Tibial artery (tissue), 4 donors: ENCODE results near the gene IGFBP2.

Source experiments
- DNase-seq, 2 donors: peaks; one replicate each; pipeline ENCODE4 v3.0.0-alpha.2; 2019
- H3K27ac ChIP-seq, 2 donors: fragments of 200-600 bp; sonication (generic) in 1 of 2; 1 replicate in 1 of 2; 2 replicates in 1 of 2; pipeline ENCODE4 v1.5.1; 2018 to 2019; ENCODE audit warnings: mild to moderate bottlenecking in 1 of 2
- H3K27me3 ChIP-seq, 2 donors: fragments of 200-600 bp; sonication (generic) in 1 of 2; one replicate each; pipeline versions ENCODE4 v1.5.1 to v1.6.0; 2016 to 2019
- H3K36me3 ChIP-seq, 3 donors: fragments of 200-600 bp; sonication (generic) in 2 of 3; one replicate each; pipeline ENCODE4 v1.5.1; 2016 to 2019; ENCODE audit warnings: mild to moderate bottlenecking in 2 of 3
- H3K4me1 ChIP-seq, 4 donors: fragments of 200-600 bp; sonication (generic) in 2 of 4; 1 replicate in 3 of 4; 2 replicates in 1 of 4; pipeline ENCODE4 v1.5.1; 2016 to 2019
- H3K4me3 ChIP-seq, 2 donors: fragments of 200-600 bp; sonication (generic) in 1 of 2; 1 replicate in 1 of 2; 2 replicates in 1 of 2; pipeline ENCODE4 v1.5.1; 2018 to 2019; ENCODE audit warnings: mild to moderate bottlenecking in 2 of 2
- H3K9me3 ChIP-seq, 3 donors: fragments of 200-600 bp; sonication (generic) in 1 of 3; one replicate each; pipeline ENCODE4 v1.5.1; 2016 to 2019
- CTCF ChIP-seq, 2 experiments: fragments of 200-600 bp in 1 of 2; fragments of 450-650 bp in 1 of 2; IDR thresholded peaks; one replicate each; pipeline ENCODE4 v1.5.1; 2017 to 2019; ENCODE audit warnings: antibody characterized with exemption in 2 of 2, mild to moderate bottlenecking in 1 of 2, moderate library complexity in 1 of 2
- intact Hi-C: fragments of 100-400 bp; cut with DNase I; formaldehyde crosslinking; loops from one replicate; pipeline ENCODE4 v1.15.0; 2023; ENCODE audit warnings: low total_unique reads

The IGFBP2 gene

GRCh38 chr2:216665717-216666116 is 32.5 kb downstream of the IGFBP2 start:
- peaks cover 0 to 29% (median 16%) of the 10 kb centered on the region in 4 donors for H3K4me1 ChIP-seq
- intact Hi-C loops = loop anchor here (2.0 kb wide), 1 partner anchor 145 kb away; no protein-coding TSS in a partner anchor
- TF ChIP-seq CTCF (IDR thresholded peaks at IDR 0.05) = no peak
- peaks cover 8 to 34% (median 30%) of the 10 kb centered on the region in 3 donors for H3K36me3 ChIP-seq
- no peak for DNase-seq
- H3K27me3 ChIP-seq = no peaks in the 10 kb centered on the region
- H3K27ac ChIP-seq = peak overlapping the region in 1 of 2 donors; percentile 43
- H3K4me3 ChIP-seq = no peak overlapping the region
- no peaks in the 10 kb centered on the region for H3K9me3 ChIP-seq

DNA sequence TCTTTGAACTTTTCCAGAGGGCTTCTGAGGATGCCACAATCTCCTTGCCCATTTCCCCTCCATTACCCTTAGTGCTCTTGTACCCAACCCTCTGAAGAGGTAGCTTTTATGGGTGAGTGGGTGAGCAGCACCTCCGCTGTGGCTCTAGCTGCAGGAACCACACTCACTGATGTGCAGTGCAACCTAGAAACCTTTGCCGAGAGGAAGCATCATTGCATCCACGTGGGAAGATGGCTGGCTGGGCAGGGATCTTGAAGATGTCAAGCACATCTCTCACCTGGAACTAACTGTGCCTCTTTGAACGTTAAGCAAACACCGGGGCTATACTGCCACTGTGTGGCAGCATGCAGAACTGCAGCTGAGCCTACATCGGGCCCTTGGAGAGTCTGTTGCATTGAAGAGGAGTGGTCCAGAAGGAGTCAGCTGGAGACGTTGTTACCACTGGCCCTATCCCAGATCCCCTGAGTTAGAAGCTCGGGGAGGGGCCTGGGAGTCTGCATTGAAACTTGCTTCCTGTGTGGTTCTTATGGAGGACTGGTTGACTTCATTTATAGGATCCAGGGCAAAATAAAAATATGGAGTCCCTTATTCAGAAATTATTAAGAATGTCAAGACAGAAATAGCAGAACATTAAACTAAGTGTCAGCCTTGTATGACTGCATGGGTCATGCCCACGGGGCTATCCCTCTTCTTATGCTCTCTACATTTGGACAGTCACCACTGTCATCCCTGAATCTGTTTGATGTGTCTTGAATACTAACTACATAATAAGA is 33.4 kb downstream of the IGFBP2 start:
- H3K9me3 ChIP-seq = no peaks in the 10 kb centered on the region
- TF ChIP-seq CTCF (IDR thresholded peaks at IDR 0.05) = peak; percentile 96 to 98
- H3K27me3 ChIP-seq = no peaks in the 10 kb centered on the region
- peaks cover 0 to 30% (median 20%) of the 10 kb centered on the region in 4 donors for H3K4me1 ChIP-seq
- H3K36me3 ChIP-seq = peaks cover 8 to 26% (median 24%) of the 10 kb centered on the region in 3 donors
- peak overlapping the region in 1 of 2 donors; percentile 43 for H3K27ac ChIP-seq
- peak in 1 of 2 donors; percentile 69 for DNase-seq
- H3K4me3 ChIP-seq = no peak overlapping the region
- intact Hi-C loops = no loop called here

DNA sequence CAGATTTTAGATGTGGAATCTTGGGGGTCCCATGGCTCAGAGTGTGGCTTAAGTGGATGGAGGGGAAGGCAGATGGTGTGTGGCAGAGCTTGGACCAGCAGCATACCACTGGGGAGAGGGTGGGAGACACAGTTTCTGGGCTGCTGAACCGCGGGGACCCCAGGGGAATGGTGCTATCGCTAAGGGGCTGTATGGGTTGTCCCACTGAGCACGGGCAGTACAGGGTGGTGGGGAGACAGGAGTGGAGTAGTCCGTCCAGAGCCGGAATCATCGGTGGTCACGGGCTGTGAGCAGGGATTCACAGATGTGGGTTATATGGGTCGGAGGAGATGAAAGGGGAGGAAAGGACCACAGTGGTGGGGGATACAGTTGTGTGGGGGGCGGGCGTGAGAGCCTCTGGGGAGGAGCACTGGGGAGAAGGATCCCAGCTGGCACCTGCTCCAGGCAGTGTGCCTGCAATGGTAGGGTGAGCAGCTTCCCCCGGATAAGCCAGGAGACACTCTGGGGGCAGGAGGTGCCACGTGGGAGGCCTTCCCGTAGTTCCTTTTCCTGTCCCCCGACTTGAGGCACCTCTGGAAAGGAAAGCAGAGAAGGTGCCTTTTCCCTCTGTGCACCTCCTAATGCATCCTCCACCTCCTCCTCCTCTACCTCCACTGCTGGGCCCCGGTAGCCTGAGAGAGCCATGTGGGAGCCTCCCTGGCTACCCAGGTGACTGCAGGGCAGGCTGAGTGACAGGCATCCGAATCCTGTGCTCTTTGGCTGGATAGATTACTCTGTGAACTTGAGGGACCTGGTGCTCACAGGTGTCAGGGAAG is 37.3 kb downstream of the IGFBP2 start:
- Histone ChIP-seq H3K9me3 (no peaks in the 10 kb centered on the region), H3K4me3 (no peak overlapping the region), H3K36me3 (peaks cover 17 to 24% (median 22%) of the 10 kb centered on the region in 3 donors), H3K27ac (peak overlapping the region; percentile 54 to 65), H3K4me1 (peaks cover 0 to 18% (median 12%) of the 10 kb centered on the region in 4 donors), H3K27me3 (no peaks in the 10 kb centered on the region)
- no peak for TF ChIP-seq CTCF (IDR thresholded peaks at IDR 0.05)
- DNase-seq = no peak
- intact Hi-C loops = no loop called here

DNA sequence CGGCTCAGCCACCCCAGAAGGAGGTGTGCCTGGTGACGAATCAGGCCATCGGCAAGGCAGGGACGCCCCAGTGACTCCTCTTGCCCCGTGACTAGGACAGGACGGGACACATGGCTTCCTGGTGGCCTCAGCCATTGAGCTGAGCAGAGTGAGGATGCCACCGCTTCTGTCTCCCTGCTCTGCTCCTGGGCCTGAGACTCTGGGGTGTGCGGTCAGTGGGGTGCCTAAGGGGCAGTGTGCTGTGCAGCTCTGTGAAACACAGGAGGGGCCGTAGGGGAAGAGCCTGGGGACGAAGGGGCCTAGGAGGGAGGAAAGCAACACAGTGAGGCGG is 37.8 kb downstream of the IGFBP2 start:
- H3K4me3 ChIP-seq = no peak overlapping the region
- peaks cover 20 to 29% (median 28%) of the 10 kb centered on the region in 3 donors for H3K36me3 ChIP-seq
- H3K27me3 ChIP-seq = no peaks in the 10 kb centered on the region
- peak overlapping the region; percentile 54 to 65 for H3K27ac ChIP-seq
- peaks cover 0 to 12% (median 6%) of the 10 kb centered on the region in 4 donors for H3K4me1 ChIP-seq
- intact Hi-C loops = no loop called here
- no peak for TF ChIP-seq CTCF (IDR thresholded peaks at IDR 0.05)
- DNase-seq = no peak
- H3K9me3 ChIP-seq = no peaks in the 10 kb centered on the region

DNA sequence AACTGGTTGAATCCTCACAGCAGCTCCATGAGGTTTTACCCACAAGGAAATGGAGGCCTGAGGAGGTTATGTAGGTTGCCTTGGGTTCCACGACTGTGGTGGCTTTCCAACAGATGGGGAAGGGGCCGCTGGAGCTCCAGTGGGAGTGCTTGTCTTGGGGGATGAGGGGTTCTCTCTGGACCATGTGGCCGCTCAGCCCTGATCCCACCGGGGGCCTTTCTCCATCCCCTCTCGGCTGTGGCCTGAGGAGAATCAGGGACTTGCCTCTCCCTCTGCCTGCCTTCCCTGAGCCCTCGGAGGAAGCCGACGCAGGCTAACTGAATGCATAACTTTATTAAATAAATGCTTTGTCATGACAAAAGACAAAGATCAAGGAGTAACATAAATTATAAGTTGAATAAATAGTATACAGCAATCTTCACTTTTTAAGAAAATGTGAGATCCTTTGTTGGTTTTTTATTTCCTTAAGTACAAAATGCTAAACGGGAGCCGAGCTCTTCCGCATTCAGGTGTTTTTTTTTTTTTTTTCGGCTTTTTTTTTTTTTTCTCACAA is 38.6 kb downstream of the IGFBP2 start:
- peaks cover 0 to 10% (median 2%) of the 10 kb centered on the region in 4 donors for H3K4me1 ChIP-seq
- DNase-seq = no peak
- no peaks in the 10 kb centered on the region for H3K9me3 ChIP-seq
- TF ChIP-seq CTCF (IDR thresholded peaks at IDR 0.05) = no peak
- no peaks in the 10 kb centered on the region for H3K27me3 ChIP-seq
- intact Hi-C loops = no loop called here
- no peak overlapping the region for H3K4me3 ChIP-seq
- H3K36me3 ChIP-seq = peaks cover 29 to 38% (median 36%) of the 10 kb centered on the region in 3 donors
- H3K27ac ChIP-seq = peak overlapping the region; percentile 54 to 65
